B cell (primary cell): Measurements from ENCODE around the gene ROR2. TPM values are rescaled to one million over a fixed set of nuclear protein-coding genes. Genes with fewer than 3 reads are reported as not detected.

Experiments used
- ATAC-seq: fragments of 200-7000 bp; cut with Tn5 transposase; one replicate; pipeline ENCODE4 v1.10.0; 2021; ENCODE audit warnings: low read depth, mild to moderate bottlenecking, moderate number of reproducible peaks, moderate library complexity
- CTCF ChIA-PET: fragments of 350-600 bp; sonication (Branson Sonifier 250); formaldehyde crosslinking; loops from one replicate; lab custom pipeline; 2021; ENCODE audit warnings: antibody characterized with exemption, inconsistent platforms; lab: Charles Lee
- POLR2A ChIA-PET: fragments of 350-600 bp; sonication (Branson Sonifier 250); formaldehyde crosslinking; loops from one replicate; lab custom pipeline; 2021; ENCODE audit warnings: antibody characterized with exemption; lab: Charles Lee
- DNase-seq: peaks from one replicate; pipeline ENCODE4 v3.0.0; 2013
- H2AFZ ChIP-seq: 2 replicates; pipeline ENCODE4 v1.6.1; 2012; ENCODE audit warnings: mild to moderate bottlenecking, low read depth, low read length; ENCODE audit not compliant: insufficient read depth, poor library complexity, severe bottlenecking
- H3K27ac ChIP-seq, 2 donors: 1 replicate in 1 of 2; 2 replicates in 1 of 2; pipeline ENCODE4 v1.5.1; 2012 to 2013; ENCODE audit warnings: low read length in 2 of 2, mild to moderate bottlenecking in 2 of 2, moderate library complexity in 1 of 2
- H3K27me3 ChIP-seq, 4 experiments: fragments of 200-600 bp in 1 of 4; sonication (generic) in 1 of 4; replicated peaks in 1 of 4; 1 replicate in 2 of 4; 2 replicates in 2 of 4; pipeline versions ENCODE4 v1.6.1 to v1.7.0; 2013 to 2016; ENCODE audit warnings: low read length in 3 of 4, mild to moderate bottlenecking in 2 of 4, mixed read lengths in 1 of 4, moderate library complexity in 1 of 4; ENCODE audit not compliant: insufficient read depth in 4 of 4, control insufficient read depth in 3 of 4; ENCODE audit errors: control extremely low read depth in 1 of 4
- H3K36me3 ChIP-seq, 2 experiments: replicated peaks in 1 of 2; 1 replicate in 1 of 2; 2 replicates in 1 of 2; pipeline versions ENCODE4 v1.6.1 to v1.7.1; 2013; ENCODE audit warnings: low read length in 1 of 2; ENCODE audit not compliant: insufficient read depth in 2 of 2, control insufficient read depth in 1 of 2; ENCODE audit errors: control extremely low read depth in 1 of 2, extremely low read depth in 1 of 2
- H3K4me1 ChIP-seq, 2 donors: fragments of 200-600 bp in 1 of 2; sonication (generic) in 1 of 2; 1 replicate in 1 of 2; 2 replicates in 1 of 2; pipeline versions ENCODE4 v1.5.1 to v1.6.1; 2013 to 2017; ENCODE audit warnings: low read length in 2 of 2; ENCODE audit not compliant: control insufficient read depth in 2 of 2, insufficient read depth in 2 of 2
- H3K4me2 ChIP-seq: replicated peaks from 2 replicates; pipeline ENCODE3; 2012; ENCODE audit warnings: mild to moderate bottlenecking, low read depth, low read length; ENCODE audit not compliant: poor library complexity, severe bottlenecking
- H3K4me3 ChIP-seq, 5 experiments: fragments of 200-600 bp in 1 of 5; sonication (generic) in 1 of 5; 1 replicate in 3 of 5; 2 replicates in 2 of 5; pipeline versions ENCODE4 v1.5.1 to v1.7.0; 2011 to 2016; ENCODE audit warnings: low read length in 4 of 5, mild to moderate bottlenecking in 4 of 5, low read depth in 2 of 5, control low read depth in 1 of 5, moderate library complexity in 1 of 5; ENCODE audit not compliant: insufficient read depth in 1 of 5; ENCODE audit errors: control extremely low read depth in 1 of 5, extremely low read depth in 1 of 5
- H3K79me2 ChIP-seq: fragments of 200-600 bp; sonication (generic); one replicate; pipeline ENCODE4 v1.6.0; 2016; ENCODE audit warnings: low read length; ENCODE audit not compliant: control insufficient read depth, insufficient read depth
- H3K9ac ChIP-seq: fragments of 200-600 bp; sonication (generic); 2 replicates; pipeline ENCODE4 v1.6.1; 2017; ENCODE audit warnings: mild to moderate bottlenecking, low read length, moderate library complexity
- H3K9me3 ChIP-seq, 3 donors: one replicate each; pipeline versions ENCODE4 v1.6.1 to v1.7.1; 2013; ENCODE audit warnings: low read length in 2 of 3; ENCODE audit not compliant: control insufficient read depth in 2 of 3, insufficient read depth in 1 of 3; ENCODE audit errors: control extremely low read depth in 1 of 3
- H4K20me1 ChIP-seq: 2 replicates; pipeline ENCODE4 v1.6.0; 2012; ENCODE audit warnings: mild to moderate bottlenecking, low read length; ENCODE audit not compliant: insufficient read depth, control insufficient read depth, poor library complexity, severe bottlenecking
- H3K27ac Mint-ChIP-seq: one replicate; pipeline ENCODE4 v1.8.0; 2021; ENCODE audit warnings: mixed read lengths
- H3K27me3 Mint-ChIP-seq: one replicate; pipeline ENCODE4 v1.8.0; 2021; ENCODE audit warnings: mixed read lengths
- H3K4me1 Mint-ChIP-seq: one replicate; pipeline ENCODE4 v1.8.0; 2021; ENCODE audit warnings: mixed read lengths
- H3K4me3 Mint-ChIP-seq: one replicate; pipeline ENCODE4 v1.8.0; 2021; ENCODE audit warnings: mixed read lengths
- H3K9me3 Mint-ChIP-seq: one replicate; pipeline ENCODE4 v1.8.0; 2022; ENCODE audit warnings: mixed read lengths; ENCODE audit not compliant: insufficient read depth
- EZH2 ChIP-seq: IDR thresholded peaks from 2 replicates; pipeline ENCODE4 v1.6.1; 2012; ENCODE audit warnings: borderline replicate concordance, low read depth, mild to moderate bottlenecking, moderate library complexity, low read length; ENCODE audit not compliant: insufficient read depth, poor library complexity, severe bottlenecking
- WGBS: methylation state at CpG from one replicate; pipeline ENCODE4 v1.1.5; 2013; ENCODE audit warnings: missing lambda C conversion rate; ENCODE audit not compliant: insufficient coverage; 5-methylcytosine and 5-hydroxymethylcytosine counted together
- intact Hi-C: fragments of 100-400 bp; cut with micrococcal nuclease; formaldehyde crosslinking; loops from one replicate; pipeline ENCODE4 v1.10.0; 2022
- polyA plus RNA-seq: library from polyadenylated mRNA; depleted of rRNA; stranded (reverse); fragments of >200 nt; gene quantifications from 2 replicates; pipeline ENCODE4 v1.2.3, GENCODE V29; 2012
- total RNA-seq, 2 donors: library from RNA; stranded (reverse); fragments of 120-200 nt in 1 of 2; gene quantifications; 1 replicate in 1 of 2; 2 replicates in 1 of 2; pipeline versions ENCODE4 v1.2.3 to v1.2.4, GENCODE V29; 2013 to 2022
- TF ChIP-seq, protein P1 (sequence below): fragments of 200-600 bp; IDR thresholded peaks from one replicate; pipeline ENCODE4 v1.8.0; 2022; ENCODE audit warnings: antibody characterized with exemption, mild to moderate bottlenecking

ROR2 gene
- total and polyA plus RNA-seq, 2 donors (not counting 1 experiment from before 2014, with no cell fraction given) = 0.21 to 0.49 TPM

- CTCF ChIA-PET = no interaction called here
- TF ChIP-seq, protein P1, sequence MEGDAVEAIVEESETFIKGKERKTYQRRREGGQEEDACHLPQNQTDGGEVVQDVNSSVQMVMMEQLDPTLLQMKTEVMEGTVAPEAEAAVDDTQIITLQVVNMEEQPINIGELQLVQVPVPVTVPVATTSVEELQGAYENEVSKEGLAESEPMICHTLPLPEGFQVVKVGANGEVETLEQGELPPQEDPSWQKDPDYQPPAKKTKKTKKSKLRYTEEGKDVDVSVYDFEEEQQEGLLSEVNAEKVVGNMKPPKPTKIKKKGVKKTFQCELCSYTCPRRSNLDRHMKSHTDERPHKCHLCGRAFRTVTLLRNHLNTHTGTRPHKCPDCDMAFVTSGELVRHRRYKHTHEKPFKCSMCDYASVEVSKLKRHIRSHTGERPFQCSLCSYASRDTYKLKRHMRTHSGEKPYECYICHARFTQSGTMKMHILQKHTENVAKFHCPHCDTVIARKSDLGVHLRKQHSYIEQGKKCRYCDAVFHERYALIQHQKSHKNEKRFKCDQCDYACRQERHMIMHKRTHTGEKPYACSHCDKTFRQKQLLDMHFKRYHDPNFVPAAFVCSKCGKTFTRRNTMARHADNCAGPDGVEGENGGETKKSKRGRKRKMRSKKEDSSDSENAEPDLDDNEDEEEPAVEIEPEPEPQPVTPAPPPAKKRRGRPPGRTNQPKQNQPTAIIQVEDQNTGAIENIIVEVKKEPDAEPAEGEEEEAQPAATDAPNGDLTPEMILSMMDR = no peak
- no peak for TF ChIP-seq EZH2
- H4K20me1 ChIP-seq = no peaks in the 10 kb centered on the region
- H3K27me3 ChIP-seq = no peaks in the 10 kb centered on the region
- WGBS = 98% methylated on average over 16 of the region's 19 CpGs
- no peak overlapping the region for H2AFZ ChIP-seq
- ATAC-seq (no peak), DNase-seq (no peak)
- H3K36me3 ChIP-seq = no peaks in the 10 kb centered on the region
- Mint-ChIP-seq H3K4me3 (no peak overlapping the region), H3K27me3 (no peaks in the 10 kb centered on the region), H3K9me3 (no peaks in the 10 kb centered on the region), H3K27ac (no peak overlapping the region), H3K4me1 (no peaks in the 10 kb centered on the region)
- no peak overlapping the region for H3K4me2 ChIP-seq
- intact Hi-C loops = no loop called here
- H3K4me1 ChIP-seq = no peaks in the 10 kb centered on the region
- no peaks in the 10 kb centered on the region for H3K9me3 ChIP-seq
- no peak overlapping the region for H3K27ac ChIP-seq
- H3K79me2 ChIP-seq = no peaks in the 10 kb centered on the region
- POLR2A ChIA-PET = no interaction called here
- H3K9ac ChIP-seq = no peak overlapping the region
- no peak overlapping the region for H3K4me3 ChIP-seq
Observed at GRCh38 chr9:91811024-91811909, 138.8 kb downstream of the ROR2 start.

DNA sequence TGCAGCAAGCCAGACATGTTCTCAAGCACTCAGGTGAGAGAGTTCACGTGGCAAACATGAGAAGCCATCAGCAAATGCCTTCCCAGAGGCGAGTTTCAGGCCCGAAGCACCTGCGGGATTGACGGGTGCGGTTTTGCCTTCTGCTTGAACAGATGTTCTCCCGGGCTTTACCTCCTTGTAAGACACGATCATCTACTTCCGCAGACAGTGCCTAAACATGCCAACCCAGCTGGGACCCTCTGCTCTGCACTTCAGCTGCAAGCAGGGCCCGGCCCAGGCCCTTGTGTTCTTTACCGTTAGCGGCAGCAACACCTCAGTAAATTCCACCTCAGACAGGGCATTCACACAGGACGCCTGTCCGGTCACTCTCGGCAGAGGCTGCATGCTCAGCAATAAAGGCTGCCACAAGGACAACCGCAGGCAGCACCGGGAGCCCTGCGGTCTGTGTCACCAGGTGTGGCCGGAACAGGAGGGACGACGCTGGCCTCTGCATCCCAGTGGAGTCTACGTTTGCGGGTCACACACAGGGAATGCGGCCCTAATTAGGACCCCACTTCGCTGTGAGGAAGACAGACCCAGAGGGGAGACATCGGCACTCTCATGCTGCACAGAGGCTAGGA, 139.6 kb downstream of the ROR2 start:
- Mint-ChIP-seq H3K27me3 (peaks cover 3% of the 10 kb centered on the region), H3K4me3 (no peak overlapping the region), H3K4me1 (no peaks in the 10 kb centered on the region), H3K27ac (no peak overlapping the region), H3K9me3 (no peaks in the 10 kb centered on the region)
- Histone ChIP-seq H3K27me3 (no peaks in the 10 kb centered on the region), H4K20me1 (no peaks in the 10 kb centered on the region), H3K9me3 (no peaks in the 10 kb centered on the region), H2AFZ (no peak overlapping the region), H3K79me2 (no peaks in the 10 kb centered on the region), H3K27ac (no peak overlapping the region), H3K4me1 (no peaks in the 10 kb centered on the region), H3K4me3 (no peak overlapping the region), H3K36me3 (no peaks in the 10 kb centered on the region), H3K4me2 (no peak overlapping the region), H3K9ac (no peak overlapping the region)
- DNase-seq (no peak), ATAC-seq (no peak)
- WGBS = 92% methylated on average over 26 of the region's 26 CpGs
- CTCF ChIA-PET = no interaction called here
- TF ChIP-seq, protein P1 = no peak
- TF ChIP-seq EZH2 = no peak
- intact Hi-C loops = no loop called here
- POLR2A ChIA-PET = no interaction called here
